ENCODE measurements around the gene CAPN10. TPM values are rescaled to one million over a fixed set of nuclear protein-coding genes. Genes with fewer than 3 reads are reported as not detected.
"Not testable (repeated sequence)": the region's sequence is repeated elsewhere in the genome, so short reads cannot be mapped to it uniquely, and the experiment has no call there.

The CAPN10 gene
- total RNA-seq, 1 donor from 2014 or later, result 55.4 TPM

DNA sequence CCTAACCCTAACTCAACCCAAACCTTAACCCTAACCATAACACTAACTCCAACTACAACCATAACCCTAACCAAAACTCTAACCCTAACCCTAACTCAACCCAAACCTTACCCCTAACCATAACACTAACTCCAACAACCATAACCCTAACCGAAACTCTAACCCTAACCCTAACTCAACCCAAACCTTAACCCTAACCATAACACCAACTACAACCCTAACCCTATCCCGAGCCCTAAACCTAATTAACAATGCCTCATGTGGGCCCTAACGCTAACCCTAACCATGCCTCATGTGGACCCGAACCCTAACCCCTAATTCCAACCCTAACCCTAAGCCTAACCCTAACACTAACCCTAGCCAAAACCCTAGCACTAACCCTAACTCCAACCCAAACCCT is 27.2 kb downstream of the CAPN10 start:
- Mint-ChIP-seq H3K9me3 (peaks cover 12% of the 10 kb centered on the region), H3K27me3 (ENCODE audit: insufficient read depth) (no peaks in the 10 kb centered on the region)

DNA sequence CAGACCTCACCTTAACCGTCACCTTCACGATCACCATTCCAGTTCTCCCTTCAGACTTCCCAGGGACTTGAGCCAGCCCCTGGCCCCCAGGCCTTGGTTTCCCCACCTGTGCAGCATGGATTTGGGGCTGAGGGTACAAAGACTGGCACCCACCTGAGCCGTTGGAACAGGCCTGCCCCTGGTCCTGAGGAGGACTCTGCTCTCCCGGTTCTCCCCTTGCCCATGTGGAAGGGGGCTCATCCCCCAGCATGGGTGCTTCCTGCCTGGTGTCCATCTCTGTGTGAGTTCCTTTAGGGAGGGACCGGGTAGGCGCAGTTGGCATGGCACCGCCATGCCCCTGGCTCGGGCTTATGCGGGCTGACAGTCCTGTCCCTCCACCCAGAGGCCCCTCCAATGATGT is 27.9 kb downstream of the CAPN10 start:
- Mint-ChIP-seq H3K4me3 (no peak overlapping the region), H3K27me3 (ENCODE audit: insufficient read depth) (no peaks in the 10 kb centered on the region), H3K4me1 (ENCODE audit: low read depth) (peaks cover 23% of the 10 kb centered on the region), H3K36me3 (ENCODE audit: low read depth) (peaks cover 35% of the 10 kb centered on the region), H3K27ac (no peak overlapping the region), H3K9me3 (peaks cover 12% of the 10 kb centered on the region)
- intact Hi-C loops (cut with micrococcal nuclease), result no loop called here
- DNase-seq (ENCODE audit: low spot score), result no peak

More for the DNA sequence above, 27.2 kb downstream of the CAPN10 start:
- intact Hi-C loops (cut with micrococcal nuclease), result no loop called here
- Mint-ChIP-seq H3K4me1 (ENCODE audit: low read depth) (peaks cover 22% of the 10 kb centered on the region), H3K27ac (no peak overlapping the region), H3K36me3 (ENCODE audit: low read depth) (peaks cover 32% of the 10 kb centered on the region), H3K4me3 (no peak overlapping the region)
- DNase-seq (ENCODE audit: low spot score), result no peak

DNA sequence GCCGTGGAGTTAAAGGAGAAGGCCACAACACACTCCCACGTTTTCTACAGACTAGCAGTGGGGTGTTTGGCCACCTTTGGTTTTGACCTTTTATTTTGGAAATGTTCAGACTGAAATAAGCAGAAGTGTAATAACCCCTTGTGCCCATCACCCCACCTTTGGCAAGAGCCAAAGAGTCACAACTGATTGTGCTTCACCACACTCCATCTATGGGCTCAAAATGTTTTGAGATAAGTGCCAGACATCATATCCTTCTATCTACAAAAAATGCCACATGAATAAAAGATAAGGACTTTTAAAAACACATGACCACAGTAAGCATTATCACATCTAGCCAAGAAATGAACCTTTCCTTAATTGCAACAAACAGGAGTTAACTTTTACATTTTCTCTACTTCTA is 28.9 kb downstream of the CAPN10 start:
- H3K4me1 Mint-ChIP-seq (ENCODE audit: low read depth), result peaks cover 25% of the 10 kb centered on the region
- H3K27ac Mint-ChIP-seq, result no peak overlapping the region
- no peak for DNase-seq (ENCODE audit: low spot score)
- H3K4me3 Mint-ChIP-seq, result no peak overlapping the region
- no peaks in the 10 kb centered on the region for H3K27me3 Mint-ChIP-seq (ENCODE audit: insufficient read depth)
- peaks cover 12% of the 10 kb centered on the region for H3K9me3 Mint-ChIP-seq
- intact Hi-C loops (cut with micrococcal nuclease), result no loop called here
- peaks cover 38% of the 10 kb centered on the region for H3K36me3 Mint-ChIP-seq (ENCODE audit: low read depth)

DNA sequence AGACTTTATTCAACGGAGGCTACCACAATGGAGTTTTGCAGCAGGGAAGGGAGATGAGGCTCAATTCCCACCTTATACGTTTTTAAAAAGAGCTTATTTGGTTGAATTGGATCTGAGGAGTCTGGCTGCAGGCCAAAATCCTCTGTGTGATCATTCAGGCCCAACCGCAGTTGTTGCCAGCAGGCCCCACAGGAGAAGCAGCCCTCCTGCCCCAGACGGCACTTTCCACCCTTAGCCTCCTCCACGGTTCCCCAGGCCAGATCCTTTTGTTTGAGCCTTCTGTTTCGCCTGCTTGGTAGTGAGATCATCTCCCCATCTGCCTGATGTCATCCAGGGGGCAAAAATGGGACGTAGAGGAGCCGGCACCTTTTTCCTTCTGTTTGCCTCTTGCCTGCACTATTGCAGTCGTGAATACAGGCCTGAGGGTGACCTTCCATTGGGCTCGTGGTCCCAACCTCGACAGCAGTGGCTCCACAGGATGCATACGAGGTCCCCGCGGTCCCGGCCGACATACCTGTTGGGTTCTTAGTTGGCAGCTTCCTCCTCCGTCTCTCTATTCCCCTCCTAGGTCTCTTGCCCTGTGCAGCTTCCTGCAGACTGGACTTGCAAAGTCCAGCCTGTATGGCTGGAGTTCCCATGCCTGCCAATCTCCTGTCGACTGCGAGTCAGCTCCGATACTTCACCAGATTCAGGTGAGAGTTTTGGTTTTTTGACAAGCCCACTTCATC is 29.4 kb downstream of the CAPN10 start:
- DNase-seq (ENCODE audit: low spot score), result no peak
- no peaks in the 10 kb centered on the region for H3K27me3 Mint-ChIP-seq (ENCODE audit: insufficient read depth)
- H3K36me3 Mint-ChIP-seq (ENCODE audit: low read depth), result peaks cover 38% of the 10 kb centered on the region
- no peak overlapping the region for H3K4me3 Mint-ChIP-seq
- peaks cover 12% of the 10 kb centered on the region for H3K9me3 Mint-ChIP-seq
- peaks cover 30% of the 10 kb centered on the region for H3K4me1 Mint-ChIP-seq (ENCODE audit: low read depth)
- intact Hi-C loops (cut with micrococcal nuclease), result no loop called here
- H3K27ac Mint-ChIP-seq, result no peak overlapping the region

DNA sequence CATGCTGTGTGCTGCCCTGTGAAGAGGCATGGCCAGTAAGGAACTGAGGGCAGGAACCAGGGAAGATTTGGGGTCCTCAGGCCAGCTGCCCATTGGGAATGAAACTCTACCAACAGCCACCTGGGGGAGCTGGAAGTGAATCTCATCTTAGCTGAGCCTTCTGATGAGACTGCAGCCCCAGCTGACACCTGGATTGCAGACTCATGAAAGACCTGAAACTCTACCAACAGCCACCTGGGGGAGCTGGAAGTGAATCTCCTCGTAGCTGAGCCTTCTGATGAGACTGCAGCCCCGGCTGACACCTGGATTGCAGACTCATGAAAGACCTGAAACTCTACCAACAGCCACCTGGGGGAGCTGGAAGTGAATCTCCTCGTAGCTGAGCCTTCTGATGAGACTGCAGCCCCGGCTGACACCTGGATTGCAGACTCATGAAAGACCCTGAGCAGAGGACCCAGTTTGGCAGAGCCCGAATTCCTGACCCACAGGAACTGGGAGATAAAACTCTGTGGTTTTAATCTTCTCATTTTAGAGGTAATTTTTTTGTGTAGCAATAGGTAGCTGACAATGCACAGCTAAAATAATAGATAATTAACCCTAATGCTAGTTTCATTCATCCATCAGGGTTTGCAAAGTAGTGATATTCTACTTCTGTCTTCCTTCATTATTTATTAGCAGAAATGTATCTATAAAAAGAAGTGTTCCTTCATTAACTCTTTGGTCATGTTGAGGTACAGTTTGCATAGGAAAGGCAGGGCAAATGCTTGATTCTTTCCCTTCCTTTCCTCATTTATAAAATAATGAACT is 30.5 kb downstream of the CAPN10 start:
- not testable (repeated sequence) for DNase-seq (ENCODE audit: low spot score)

DNA sequence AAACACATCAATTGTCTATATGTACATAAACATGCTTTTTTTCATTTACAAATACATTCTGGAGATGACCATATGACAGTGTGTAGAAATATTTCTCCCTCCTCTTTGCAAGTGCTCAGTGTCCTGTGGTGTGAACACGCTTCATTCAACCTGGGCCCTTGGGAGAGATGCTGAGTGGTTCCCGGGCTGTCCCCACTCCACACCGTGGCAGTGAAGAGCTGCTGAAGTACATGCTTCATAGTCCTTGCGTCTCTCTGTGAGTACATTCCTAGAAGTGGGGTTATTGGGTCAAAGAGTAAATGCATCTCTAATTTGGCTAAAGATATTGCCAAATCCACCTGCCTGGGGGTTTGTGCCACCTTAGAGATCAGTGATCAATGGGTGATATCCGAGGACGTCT is 32.2 kb downstream of the CAPN10 start:
- DNase-seq (ENCODE audit: low spot score), result no peak
- intact Hi-C loops (cut with micrococcal nuclease), result no loop called here
- Mint-ChIP-seq H3K27ac (no peak overlapping the region), H3K27me3 (ENCODE audit: insufficient read depth) (no peaks in the 10 kb centered on the region), H3K4me1 (ENCODE audit: low read depth) (peaks cover 52% of the 10 kb centered on the region), H3K36me3 (ENCODE audit: low read depth) (peaks cover 35% of the 10 kb centered on the region), H3K4me3 (no peak overlapping the region), H3K9me3 (peaks cover 12% of the 10 kb centered on the region)

More for the DNA sequence above, 30.5 kb downstream of the CAPN10 start:
- H3K27me3 Mint-ChIP-seq (ENCODE audit: insufficient read depth); H3K27ac Mint-ChIP-seq; H3K4me3 Mint-ChIP-seq; intact Hi-C loops (cut with micrococcal nuclease): not testable (repeated sequence)
- Mint-ChIP-seq H3K9me3 (peaks cover 12% of the 10 kb centered on the region), H3K36me3 (ENCODE audit: low read depth) (peaks cover 35% of the 10 kb centered on the region), H3K4me1 (ENCODE audit: low read depth) (peaks cover 41% of the 10 kb centered on the region)

DNA sequence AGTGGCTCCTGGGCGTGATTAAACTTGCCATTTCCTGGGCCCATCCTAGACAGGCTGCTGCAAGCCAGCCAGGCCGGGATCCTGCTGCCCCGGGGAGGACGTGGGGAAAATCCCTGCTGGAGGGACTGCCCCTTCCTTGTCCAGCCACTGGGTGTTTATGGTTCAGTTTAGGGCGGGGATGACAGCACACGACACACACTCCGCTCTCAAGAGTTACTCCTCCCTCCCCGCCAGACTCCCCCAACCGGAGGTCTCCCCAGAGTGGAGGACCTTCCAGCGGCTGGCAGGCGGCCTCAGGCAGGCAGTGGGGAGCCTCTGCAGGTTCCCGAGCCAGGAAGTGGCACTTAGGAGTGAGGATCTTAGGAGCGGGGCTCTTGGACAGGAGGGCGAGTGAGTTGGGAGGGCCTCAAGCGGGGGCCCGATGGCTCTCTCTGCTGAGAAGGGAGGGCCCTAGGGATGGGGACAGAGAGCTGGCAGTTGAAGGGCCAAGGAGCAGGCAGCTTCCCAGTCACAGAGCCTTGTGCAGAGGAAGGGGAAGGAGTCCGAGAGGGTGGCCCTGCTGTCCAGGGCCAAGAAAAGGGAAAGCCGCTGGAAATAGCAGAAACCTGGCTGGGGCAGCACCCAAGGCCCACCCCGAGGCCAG is 33.1 kb downstream of the CAPN10 start:
- Mint-ChIP-seq H3K9me3 (peaks cover 12% of the 10 kb centered on the region), H3K4me3 (no peak overlapping the region), H3K27me3 (ENCODE audit: insufficient read depth) (no peaks in the 10 kb centered on the region), H3K4me1 (ENCODE audit: low read depth) (peaks cover 53% of the 10 kb centered on the region), H3K27ac (peak overlapping the region; percentile 46), H3K36me3 (ENCODE audit: low read depth) (peaks cover 35% of the 10 kb centered on the region)
- intact Hi-C loops (cut with micrococcal nuclease), result loop anchor here (5.0 kb wide), 2 partner anchors 38 to 107 kb away; no protein-coding TSS in a partner anchor
- DNase-seq (ENCODE audit: low spot score), result no peak

DNA sequence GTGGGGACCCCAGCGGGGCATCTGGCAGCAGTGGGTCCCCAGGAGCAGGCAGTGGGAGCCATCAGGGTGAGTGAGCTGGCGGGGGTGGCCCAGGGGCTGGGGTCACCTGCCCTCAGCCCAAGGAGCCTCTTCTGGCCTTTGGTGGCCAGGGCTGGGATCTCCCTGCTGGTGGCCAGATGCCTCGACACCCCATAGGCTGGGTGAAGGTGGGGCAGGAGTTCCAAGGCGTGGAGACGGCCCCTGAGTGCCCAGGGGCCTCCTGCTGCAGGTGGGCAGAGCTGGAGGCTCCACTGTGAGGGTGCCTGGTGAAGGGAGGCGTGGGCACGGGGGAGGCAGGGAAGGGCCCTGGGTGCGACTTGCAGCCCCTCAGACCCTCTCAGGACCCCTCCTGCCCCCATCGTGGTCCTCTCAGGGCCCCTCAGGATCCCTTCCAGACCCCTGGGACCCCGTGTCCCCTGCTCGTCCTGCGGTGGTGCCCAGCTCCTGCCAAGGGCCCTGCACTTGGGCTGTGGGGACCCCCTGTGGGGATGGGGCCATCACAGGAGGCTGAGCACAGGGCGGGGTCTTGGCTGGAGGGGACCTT is 33.7 kb downstream of the CAPN10 start:
- H3K27ac Mint-ChIP-seq, result no peak overlapping the region

DNA sequence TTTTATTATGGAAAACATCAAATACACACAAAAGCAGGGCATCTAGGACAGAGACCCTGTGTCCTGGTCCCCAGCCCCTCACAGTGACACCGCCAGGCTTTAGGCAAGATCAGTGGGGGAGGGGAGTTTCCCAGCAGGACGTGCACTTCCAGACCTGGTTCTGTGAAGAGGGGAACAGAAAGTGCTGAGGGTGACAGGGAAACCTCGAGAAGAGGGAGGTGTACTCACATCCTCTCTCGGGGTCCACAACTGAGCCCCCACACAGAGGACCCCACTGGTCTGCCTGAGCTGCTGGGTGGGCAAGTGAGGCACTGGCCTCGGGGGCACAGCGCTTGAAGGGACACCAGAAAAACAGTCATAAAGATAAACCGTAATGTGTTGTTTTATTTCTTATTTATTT is 34.3 kb downstream of the CAPN10 start:
- peaks cover 12% of the 10 kb centered on the region for H3K9me3 Mint-ChIP-seq
- no peak for DNase-seq (ENCODE audit: low spot score)
- H3K4me3 Mint-ChIP-seq, result peak overlapping the region; percentile 22

More for the DNA sequence above, 33.7 kb downstream of the CAPN10 start:
- intact Hi-C loops (cut with micrococcal nuclease), result loop anchor here (5.0 kb wide), 2 partner anchors 37 to 108 kb away; no protein-coding TSS in a partner anchor
- Mint-ChIP-seq H3K27me3 (ENCODE audit: insufficient read depth) (no peaks in the 10 kb centered on the region), H3K9me3 (peaks cover 12% of the 10 kb centered on the region), H3K36me3 (ENCODE audit: low read depth) (peaks cover 35% of the 10 kb centered on the region), H3K4me1 (ENCODE audit: low read depth) (peaks cover 55% of the 10 kb centered on the region), H3K4me3 (no peak overlapping the region)
- no peak for DNase-seq (ENCODE audit: low spot score)

DNA sequence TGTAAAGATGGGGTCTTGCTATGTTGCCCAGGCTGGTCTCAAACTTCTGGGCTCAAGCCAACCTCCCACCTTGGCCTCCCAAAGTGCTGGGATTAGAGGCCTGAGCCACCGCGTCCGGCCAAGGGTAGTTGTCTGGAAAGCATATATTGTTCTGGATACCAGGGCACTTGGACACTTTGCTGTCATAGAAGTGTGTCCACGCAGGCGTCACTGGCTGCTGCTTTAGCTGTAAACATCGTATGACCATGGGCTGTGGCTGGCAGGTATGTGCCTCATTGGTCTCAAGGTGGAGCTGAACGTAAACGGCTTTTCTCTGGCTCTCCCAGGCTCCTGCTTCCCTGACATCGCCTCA is 35.5 kb downstream of the CAPN10 start:
- Mint-ChIP-seq H3K27me3 (ENCODE audit: insufficient read depth) (no peaks in the 10 kb centered on the region), H3K4me3 (peak overlapping the region; percentile 10), H3K36me3 (ENCODE audit: low read depth) (peaks cover 27% of the 10 kb centered on the region), H3K27ac (peak overlapping the region; percentile 95), H3K4me1 (ENCODE audit: low read depth) (peaks cover 61% of the 10 kb centered on the region), H3K9me3 (peaks cover 9% of the 10 kb centered on the region)
- intact Hi-C loops (cut with micrococcal nuclease), result loop anchor here (5.0 kb wide), 2 partner anchors 35 to 110 kb away; no protein-coding TSS in a partner anchor
- no peak for DNase-seq (ENCODE audit: low spot score)

More for the DNA sequence above, 34.3 kb downstream of the CAPN10 start:
- Mint-ChIP-seq H3K4me1 (ENCODE audit: low read depth) (peaks cover 54% of the 10 kb centered on the region), H3K36me3 (ENCODE audit: low read depth) (peaks cover 29% of the 10 kb centered on the region), H3K27ac (peak overlapping the region; percentile 68), H3K27me3 (ENCODE audit: insufficient read depth) (no peaks in the 10 kb centered on the region)
- intact Hi-C loops (cut with micrococcal nuclease), result loop anchor here (1.0 to 5.0 kb wide), 5 partner anchors 35 to 109 kb away; partner anchors contain the start of gene CAPN10

DNA sequence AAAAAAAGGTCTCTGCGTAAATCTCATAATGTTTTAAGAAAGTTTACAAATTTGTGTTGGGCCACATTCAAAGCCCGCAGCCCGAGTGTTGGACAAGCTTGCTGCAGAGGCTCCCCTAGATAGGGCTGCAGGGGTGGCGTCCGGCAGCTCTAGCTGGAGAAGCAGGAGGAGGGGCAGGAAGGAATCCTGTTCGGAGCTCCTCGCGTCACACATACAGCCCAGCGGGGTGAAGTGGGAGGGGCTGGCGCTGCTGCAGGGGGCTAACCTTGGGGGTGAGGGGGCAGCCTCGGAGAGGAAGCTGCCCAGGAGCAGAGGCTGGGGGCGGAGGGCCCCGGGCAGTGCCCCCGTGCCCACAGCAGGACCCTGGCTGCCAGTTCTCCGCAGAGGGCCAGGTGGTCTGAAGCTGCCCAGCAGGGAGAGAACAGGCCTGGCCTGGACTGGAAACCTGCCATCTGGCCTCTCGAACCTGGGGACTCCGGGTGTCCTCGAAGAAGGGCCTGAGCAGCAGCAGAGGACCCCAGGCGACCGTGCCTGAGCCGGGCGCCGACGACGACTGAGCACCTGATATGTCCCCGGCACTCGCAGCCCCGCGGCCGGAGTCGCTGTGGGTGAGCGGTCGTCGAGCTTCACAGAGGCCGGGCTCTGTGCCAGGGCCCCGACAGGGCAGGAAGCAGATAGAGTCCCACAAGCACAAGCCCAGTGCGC is 36.1 kb downstream of the CAPN10 start:
- Mint-ChIP-seq H3K9me3 (peaks cover 5% of the 10 kb centered on the region), H3K27me3 (ENCODE audit: insufficient read depth) (no peaks in the 10 kb centered on the region), H3K4me1 (ENCODE audit: low read depth) (peaks cover 61% of the 10 kb centered on the region), H3K27ac (peak overlapping the region; percentile 95), H3K4me3 (peak overlapping the region; percentile 42), H3K36me3 (ENCODE audit: low read depth) (peaks cover 24% of the 10 kb centered on the region)
- intact Hi-C loops (cut with micrococcal nuclease), result loop anchor here (5.0 kb wide), 2 partner anchors 35 to 110 kb away; no protein-coding TSS in a partner anchor
- no peak for DNase-seq (ENCODE audit: low spot score)

DNA sequence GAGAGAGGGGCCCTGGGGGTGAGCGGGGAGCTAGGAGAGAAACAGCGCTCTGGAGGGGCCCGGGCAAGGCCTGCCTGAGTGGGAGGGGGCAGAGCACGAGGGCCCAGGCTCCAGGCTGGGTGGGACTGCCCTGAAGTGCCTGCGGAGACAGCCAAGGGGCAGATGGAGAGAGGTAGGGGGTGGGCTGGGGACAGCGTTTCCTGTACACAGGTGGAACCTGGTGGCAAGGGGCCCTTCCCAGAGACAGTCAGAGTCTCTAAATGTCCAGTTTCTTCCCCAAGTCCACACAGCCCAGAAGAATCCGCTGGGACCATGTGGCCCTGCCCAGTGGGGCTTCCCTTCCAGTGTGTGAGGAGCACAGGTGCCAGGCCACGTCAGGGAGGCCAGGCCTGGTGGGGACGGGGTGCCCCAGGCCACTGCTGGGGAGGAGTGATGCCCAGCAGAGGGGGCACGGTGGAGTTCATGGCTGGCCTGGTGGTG is 37.0 kb downstream of the CAPN10 start:
- DNase-seq (ENCODE audit: low spot score), result no peak
- peaks cover 60% of the 10 kb centered on the region for H3K4me1 Mint-ChIP-seq (ENCODE audit: low read depth)
- no peaks in the 10 kb centered on the region for H3K27me3 Mint-ChIP-seq (ENCODE audit: insufficient read depth)
- intact Hi-C loops (cut with micrococcal nuclease), result loop anchor here (5.0 kb wide), 2 partner anchors 34 to 111 kb away; no protein-coding TSS in a partner anchor
- peaks cover 18% of the 10 kb centered on the region for H3K36me3 Mint-ChIP-seq (ENCODE audit: low read depth)
- H3K27ac Mint-ChIP-seq, result no peak overlapping the region
- no peaks in the 10 kb centered on the region for H3K9me3 Mint-ChIP-seq
- H3K4me3 Mint-ChIP-seq, result no peak overlapping the region

Measured in activated T-helper 1 cell treated with anti-CD3 and anti-CD28 coated beads, Interleukin-12 subunit alpha, Interleukin-12 subunit beta, Interleukin-2, Interleukin-4 antibody, amounts not matched to agents 30 ng/mL and 10 ng/mL and 1 ng/mL, durations not matched to agents 14 hours and 24 hours and 36 hours (primary cell).